ENCODE data around the gene NELL2.

DNA sequence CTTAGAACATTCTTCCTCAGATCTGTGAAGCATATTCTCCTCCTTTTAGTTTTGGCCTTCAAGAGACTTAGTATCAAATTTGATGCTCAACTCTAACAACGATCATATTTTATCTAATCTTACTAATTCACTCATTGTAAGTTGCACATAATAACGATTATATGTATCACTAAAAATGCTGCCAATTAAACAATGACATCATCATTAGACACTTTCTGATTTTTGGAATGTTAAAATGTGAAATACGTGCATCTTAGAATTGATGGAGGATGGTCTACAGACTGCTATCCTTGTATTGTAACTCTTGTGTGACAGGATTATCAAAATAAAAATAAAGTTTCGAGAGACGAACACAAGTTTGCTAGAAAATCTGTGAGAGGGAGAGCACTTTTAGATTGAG, 311.0 kb downstream of the NELL2 start:
- TF ChIP-seq, protein P1, sequence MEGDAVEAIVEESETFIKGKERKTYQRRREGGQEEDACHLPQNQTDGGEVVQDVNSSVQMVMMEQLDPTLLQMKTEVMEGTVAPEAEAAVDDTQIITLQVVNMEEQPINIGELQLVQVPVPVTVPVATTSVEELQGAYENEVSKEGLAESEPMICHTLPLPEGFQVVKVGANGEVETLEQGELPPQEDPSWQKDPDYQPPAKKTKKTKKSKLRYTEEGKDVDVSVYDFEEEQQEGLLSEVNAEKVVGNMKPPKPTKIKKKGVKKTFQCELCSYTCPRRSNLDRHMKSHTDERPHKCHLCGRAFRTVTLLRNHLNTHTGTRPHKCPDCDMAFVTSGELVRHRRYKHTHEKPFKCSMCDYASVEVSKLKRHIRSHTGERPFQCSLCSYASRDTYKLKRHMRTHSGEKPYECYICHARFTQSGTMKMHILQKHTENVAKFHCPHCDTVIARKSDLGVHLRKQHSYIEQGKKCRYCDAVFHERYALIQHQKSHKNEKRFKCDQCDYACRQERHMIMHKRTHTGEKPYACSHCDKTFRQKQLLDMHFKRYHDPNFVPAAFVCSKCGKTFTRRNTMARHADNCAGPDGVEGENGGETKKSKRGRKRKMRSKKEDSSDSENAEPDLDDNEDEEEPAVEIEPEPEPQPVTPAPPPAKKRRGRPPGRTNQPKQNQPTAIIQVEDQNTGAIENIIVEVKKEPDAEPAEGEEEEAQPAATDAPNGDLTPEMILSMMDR (IDR thresholded peaks at IDR 0.05), result no peak
- TF ChIP-seq POLR2A (IDR thresholded peaks at IDR 0.05), result no peak

Data from lower leg skin (tissue), 3 donors.